Measurements from ENCODE around the gene PNKD. TPM values are rescaled to one million over a fixed set of nuclear protein-coding genes. Genes with fewer than 3 reads are reported as not detected.

The PNKD gene
- total RNA-seq, 1 donor from 2014 or later = 40.3 TPM

DNA sequence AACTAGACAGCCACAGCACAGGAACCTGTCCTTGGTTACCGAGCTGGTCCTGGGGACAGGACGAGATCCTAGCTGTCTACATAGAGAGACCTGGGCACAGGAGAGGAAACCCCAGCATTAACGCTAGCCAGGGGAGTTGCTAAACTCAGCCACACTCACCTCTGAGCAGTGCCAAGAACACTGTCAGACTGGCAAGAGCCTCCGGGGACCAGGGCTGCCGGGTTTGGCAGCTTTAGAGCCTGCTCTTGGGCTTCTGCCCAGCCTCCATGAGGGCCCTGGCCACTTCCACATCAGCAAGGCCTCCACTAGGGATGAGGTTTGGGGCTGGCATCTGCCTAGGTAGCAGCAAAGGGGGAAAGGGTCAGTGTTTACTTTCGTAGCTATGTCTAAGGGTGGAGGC lies 15.3 kb downstream of the PNKD start:
- Mint-ChIP-seq H3K27me3 (ENCODE audit: low read depth) (no peaks in the 10 kb centered on the region), H3K9me3 (no peaks in the 10 kb centered on the region), H3K4me3 (no peak overlapping the region), H3K36me3 (ENCODE audit: low read depth) (no peaks in the 10 kb centered on the region), H3K27ac (ENCODE audit: unreplicated experiment) (peak overlapping the region; percentile 73), H3K4me1 (peaks cover 28% of the 10 kb centered on the region)
- DNase-seq (ENCODE audit: low read depth, low spot score) = no peak
- TF ChIP-seq, protein P1, sequence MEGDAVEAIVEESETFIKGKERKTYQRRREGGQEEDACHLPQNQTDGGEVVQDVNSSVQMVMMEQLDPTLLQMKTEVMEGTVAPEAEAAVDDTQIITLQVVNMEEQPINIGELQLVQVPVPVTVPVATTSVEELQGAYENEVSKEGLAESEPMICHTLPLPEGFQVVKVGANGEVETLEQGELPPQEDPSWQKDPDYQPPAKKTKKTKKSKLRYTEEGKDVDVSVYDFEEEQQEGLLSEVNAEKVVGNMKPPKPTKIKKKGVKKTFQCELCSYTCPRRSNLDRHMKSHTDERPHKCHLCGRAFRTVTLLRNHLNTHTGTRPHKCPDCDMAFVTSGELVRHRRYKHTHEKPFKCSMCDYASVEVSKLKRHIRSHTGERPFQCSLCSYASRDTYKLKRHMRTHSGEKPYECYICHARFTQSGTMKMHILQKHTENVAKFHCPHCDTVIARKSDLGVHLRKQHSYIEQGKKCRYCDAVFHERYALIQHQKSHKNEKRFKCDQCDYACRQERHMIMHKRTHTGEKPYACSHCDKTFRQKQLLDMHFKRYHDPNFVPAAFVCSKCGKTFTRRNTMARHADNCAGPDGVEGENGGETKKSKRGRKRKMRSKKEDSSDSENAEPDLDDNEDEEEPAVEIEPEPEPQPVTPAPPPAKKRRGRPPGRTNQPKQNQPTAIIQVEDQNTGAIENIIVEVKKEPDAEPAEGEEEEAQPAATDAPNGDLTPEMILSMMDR (conservative IDR thresholded peaks at IDR 0.05) = no peak

DNA sequence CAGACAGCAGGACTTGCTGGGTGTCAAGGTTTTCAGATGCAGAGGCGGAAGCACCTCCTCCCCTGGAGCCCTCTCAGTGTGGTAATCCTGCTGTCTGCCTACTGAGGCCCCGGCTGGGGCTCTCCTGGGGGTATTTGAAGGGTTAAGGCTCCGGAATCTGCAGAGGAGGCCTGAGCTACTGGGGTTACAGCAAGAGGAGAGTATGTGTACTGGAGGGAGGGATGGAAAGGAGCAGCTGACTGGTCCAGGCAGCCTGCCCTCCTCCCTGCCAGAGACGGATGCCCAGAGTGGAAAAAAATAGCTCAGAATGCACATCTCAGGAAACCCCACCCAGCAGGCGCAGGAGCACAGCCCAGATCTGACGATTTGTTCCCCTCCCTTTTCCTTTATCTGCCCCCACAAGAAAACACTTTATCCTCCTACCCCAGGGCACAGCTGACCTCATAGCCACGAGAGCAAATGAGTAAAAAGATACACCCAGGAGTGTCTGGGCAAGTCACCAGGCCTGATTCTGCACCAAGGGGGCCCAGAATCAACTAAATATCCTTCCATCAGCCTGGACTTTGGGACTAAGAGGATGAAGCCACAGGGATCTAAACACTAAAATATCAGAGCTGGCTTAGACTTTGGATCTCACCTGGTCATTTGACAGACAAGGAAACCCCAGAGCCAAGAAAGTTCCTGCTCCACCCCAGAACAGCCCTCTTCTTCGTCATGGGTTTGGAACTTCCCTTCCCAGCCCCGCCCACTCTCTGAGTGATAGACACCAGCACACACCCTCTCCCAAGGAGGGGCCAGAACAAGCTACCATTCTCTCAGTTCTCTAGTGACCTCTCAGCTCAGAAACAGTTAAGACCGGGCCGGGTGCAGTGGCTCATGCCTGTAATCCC lies 16.5 kb downstream of the PNKD start:
- H3K4me1 Mint-ChIP-seq = peaks cover 28% of the 10 kb centered on the region
- H3K4me3 Mint-ChIP-seq = peak overlapping the region; percentile 16
- H3K9me3 Mint-ChIP-seq = no peaks in the 10 kb centered on the region
- TF ChIP-seq, protein P1 (conservative IDR thresholded peaks at IDR 0.05) = no peak
- H3K27me3 Mint-ChIP-seq (ENCODE audit: low read depth) = no peaks in the 10 kb centered on the region
- H3K36me3 Mint-ChIP-seq (ENCODE audit: low read depth) = no peaks in the 10 kb centered on the region
- peak overlapping the region; percentile 80 for H3K27ac Mint-ChIP-seq (ENCODE audit: unreplicated experiment)
- DNase-seq (ENCODE audit: low read depth, low spot score) = peak; percentile 34

DNA sequence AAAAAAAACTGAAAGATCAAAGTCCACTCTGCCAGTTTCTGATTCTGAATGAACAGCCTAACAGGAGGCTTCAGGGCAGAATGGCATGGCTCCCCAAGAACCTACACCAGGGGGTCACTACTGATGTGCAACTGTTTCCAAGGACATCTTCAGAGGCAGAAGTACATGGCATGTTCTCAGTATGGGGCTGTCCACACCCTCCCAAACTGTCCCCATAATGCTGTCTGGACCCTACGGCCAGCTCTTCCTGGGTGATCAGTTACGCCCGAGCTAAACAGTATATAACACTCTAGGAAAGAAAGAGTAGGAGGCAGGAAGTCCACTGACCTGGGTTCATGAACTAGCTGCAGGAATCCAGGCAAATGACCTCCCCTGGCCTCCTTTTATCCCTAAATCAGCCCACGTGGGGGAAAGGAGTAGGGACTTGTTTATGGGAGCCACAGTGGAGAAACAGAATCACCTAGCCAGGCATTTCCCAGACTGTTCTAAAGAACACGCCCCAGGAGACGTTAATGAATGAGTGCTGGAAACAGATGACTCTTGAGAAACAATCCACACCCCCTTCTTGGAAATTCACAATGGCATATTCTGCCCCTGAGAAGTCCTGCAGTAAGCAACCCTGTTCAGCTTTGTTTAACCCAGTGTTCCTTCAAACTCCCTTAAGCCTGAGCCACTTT lies 19.5 kb downstream of the PNKD start:
- H3K27ac Mint-ChIP-seq (ENCODE audit: unreplicated experiment) = no peak overlapping the region
- no peaks in the 10 kb centered on the region for H3K9me3 Mint-ChIP-seq
- peaks cover 34% of the 10 kb centered on the region for H3K4me1 Mint-ChIP-seq
- TF ChIP-seq, protein P1 (conservative IDR thresholded peaks at IDR 0.05) = no peak
- no peak for DNase-seq (ENCODE audit: low read depth, low spot score)
- no peaks in the 10 kb centered on the region for H3K36me3 Mint-ChIP-seq (ENCODE audit: low read depth)
- H3K4me3 Mint-ChIP-seq = peak overlapping the region; percentile 17
- no peaks in the 10 kb centered on the region for H3K27me3 Mint-ChIP-seq (ENCODE audit: low read depth)

DNA sequence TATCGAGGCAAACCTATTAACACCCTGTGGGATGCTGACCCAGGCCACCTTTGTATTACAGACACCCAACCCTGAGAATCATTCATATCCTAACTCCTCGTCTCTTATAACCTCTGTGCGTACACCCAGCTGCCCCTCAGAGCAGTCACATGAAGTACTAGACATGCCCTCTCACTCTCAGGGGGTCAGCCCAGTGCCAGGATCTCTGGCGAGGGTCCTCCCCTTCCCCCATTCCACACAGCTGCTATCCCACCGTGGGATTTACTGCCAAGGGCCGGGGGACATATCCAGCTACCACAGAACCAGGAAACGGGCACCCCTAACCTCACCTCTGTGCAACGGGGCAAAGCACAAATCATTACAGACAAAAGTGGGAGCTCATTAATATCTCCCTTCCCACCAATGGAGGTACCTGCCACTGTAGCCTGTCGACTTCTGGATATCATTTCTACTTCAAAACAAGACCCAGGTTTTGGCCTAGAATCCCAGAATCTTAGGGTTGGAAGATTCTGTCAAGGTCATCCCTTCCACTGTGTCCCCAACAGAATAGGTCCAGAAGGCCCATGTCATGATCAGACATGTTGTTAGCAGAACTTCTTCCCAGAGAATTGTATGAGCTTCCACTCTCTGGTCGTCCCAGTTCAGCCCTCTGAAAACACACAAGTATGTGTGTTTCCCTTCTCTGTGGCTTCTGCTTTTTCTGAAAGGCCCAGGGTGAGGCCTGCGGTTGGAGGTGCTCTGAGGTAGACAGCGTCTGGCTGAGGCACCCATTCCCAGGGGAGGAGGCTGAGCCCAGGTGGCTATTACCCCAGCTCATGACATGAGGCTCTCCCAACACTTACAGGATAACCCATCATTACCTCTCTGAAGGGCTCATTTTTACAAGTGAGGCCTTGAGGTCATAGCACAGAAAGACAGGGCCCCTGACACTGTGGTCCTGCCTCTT lies 20.3 kb downstream of the PNKD start:
- Mint-ChIP-seq H3K27me3 (ENCODE audit: low read depth) (no peaks in the 10 kb centered on the region), H3K27ac (ENCODE audit: unreplicated experiment) (no peak overlapping the region), H3K4me3 (no peak overlapping the region), H3K36me3 (ENCODE audit: low read depth) (no peaks in the 10 kb centered on the region), H3K4me1 (peaks cover 34% of the 10 kb centered on the region), H3K9me3 (no peaks in the 10 kb centered on the region)
- DNase-seq (ENCODE audit: low read depth, low spot score) = no peak
- TF ChIP-seq, protein P1 (conservative IDR thresholded peaks at IDR 0.05) = no peak
